ENCODE data around the gene IP6K2. TPM values are rescaled to one million over a fixed set of nuclear protein-coding genes. Genes with fewer than 3 reads are reported as not detected.
"Not testable (repeated sequence)": the region's sequence is repeated elsewhere in the genome, so short reads cannot be mapped to it uniquely, and the experiment has no call there.

The IP6K2 gene
- total RNA-seq, 4 donors from 2014 or later, result 16.9 to 31.8 (median 22.0) TPM

DNA sequence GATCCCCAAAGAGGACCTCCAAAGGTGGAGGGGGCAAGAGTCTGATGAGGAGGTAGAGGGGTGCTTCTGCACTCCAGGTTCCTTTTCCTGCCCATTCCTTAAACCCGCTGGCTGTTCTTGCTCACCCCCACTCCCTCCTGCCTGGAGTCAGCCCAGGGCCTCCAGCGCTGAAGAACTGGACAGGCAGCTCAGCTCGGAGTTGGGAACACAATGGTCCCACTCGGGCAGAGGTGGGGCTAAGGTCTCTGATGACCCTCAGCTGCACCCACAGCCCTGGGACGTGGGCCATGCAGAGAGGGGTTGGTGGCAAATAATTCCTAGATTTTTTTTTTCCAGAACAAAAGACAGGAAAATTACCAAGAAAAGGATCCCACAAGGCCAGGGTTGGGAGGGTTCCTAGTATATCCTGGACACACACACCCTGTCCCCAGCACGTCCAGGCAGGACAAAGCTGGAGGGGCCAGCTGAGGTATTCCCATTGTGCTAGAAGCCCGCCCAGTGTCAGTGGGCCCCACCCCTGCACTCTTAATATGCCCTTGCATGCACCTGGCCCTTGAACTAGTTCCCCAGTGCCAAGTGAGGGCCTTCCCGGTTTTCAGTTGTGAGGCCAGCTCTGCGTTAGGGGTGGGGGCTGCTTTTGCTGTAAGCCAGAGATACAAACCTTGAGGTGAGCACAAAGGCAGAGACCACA lies 22.1 kb upstream of the IP6K2 start:
- DNase-seq (peak; percentile 11 to 24), ATAC-seq (peak; percentile 14 to 32)
- Histone ChIP-seq H3K27ac (peak overlapping the region; percentile 74 to 89 (median 78)), H3K9me3 (no peaks in the 10 kb centered on the region), H3K36me3 (no peaks in the 10 kb centered on the region), H3K4me1 (peaks cover 26 to 45% of the 10 kb centered on the region in 2 donors), H3K27me3 (no peaks in the 10 kb centered on the region), H3K4me3 (peak overlapping the region in 1 of 4 donors; percentile 18)
- intact Hi-C loops (cut with DNase I; ENCODE audit: low total_unique reads), result loop anchor here (5.0 kb wide), 2 partner anchors 178 to 213 kb away; partner anchors contain the start of gene ARIH2
- in situ Hi-C loops (cut with MboI; ENCODE audit: low sequenced_read_pairs in 4 of 4), result no loop called here
- TF ChIP-seq, protein P1, sequence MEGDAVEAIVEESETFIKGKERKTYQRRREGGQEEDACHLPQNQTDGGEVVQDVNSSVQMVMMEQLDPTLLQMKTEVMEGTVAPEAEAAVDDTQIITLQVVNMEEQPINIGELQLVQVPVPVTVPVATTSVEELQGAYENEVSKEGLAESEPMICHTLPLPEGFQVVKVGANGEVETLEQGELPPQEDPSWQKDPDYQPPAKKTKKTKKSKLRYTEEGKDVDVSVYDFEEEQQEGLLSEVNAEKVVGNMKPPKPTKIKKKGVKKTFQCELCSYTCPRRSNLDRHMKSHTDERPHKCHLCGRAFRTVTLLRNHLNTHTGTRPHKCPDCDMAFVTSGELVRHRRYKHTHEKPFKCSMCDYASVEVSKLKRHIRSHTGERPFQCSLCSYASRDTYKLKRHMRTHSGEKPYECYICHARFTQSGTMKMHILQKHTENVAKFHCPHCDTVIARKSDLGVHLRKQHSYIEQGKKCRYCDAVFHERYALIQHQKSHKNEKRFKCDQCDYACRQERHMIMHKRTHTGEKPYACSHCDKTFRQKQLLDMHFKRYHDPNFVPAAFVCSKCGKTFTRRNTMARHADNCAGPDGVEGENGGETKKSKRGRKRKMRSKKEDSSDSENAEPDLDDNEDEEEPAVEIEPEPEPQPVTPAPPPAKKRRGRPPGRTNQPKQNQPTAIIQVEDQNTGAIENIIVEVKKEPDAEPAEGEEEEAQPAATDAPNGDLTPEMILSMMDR (IDR thresholded peaks at IDR 0.05 in 4 of 5, conservative IDR thresholded peaks at IDR 0.05 in 1 of 5), result no peak
- peak in 1 of 2 donors; percentile 42 for TF ChIP-seq POLR2A (IDR thresholded peaks at IDR 0.05)

DNA sequence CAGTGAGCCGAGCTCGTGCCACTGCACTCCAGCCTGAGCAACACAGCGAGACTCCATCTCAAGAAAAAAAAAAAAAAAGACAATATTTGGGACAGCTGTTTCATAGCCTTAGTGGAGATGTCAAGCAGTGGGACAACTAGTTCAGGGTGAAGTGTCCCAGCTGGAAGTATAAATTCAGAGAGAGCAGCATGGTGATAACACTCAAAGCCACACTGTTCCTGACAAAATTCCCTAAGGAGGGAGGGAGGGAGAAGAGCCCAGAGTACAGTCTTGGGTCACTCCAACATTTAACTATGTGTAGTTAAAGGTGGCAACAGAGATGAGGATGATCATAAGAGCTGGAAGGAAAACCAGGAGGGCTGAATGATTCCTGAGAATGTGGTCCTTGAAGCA lies 21.1 kb upstream of the IP6K2 start:
- peak overlapping the region in 1 of 4 donors; percentile 18 for H3K4me3 ChIP-seq
- no peaks in the 10 kb centered on the region for H3K9me3 ChIP-seq
- H3K4me1 ChIP-seq, result peaks cover 26 to 44% of the 10 kb centered on the region in 2 donors
- in situ Hi-C loops (cut with MboI; ENCODE audit: low sequenced_read_pairs in 4 of 4), result no loop called here
- ATAC-seq (no peak), DNase-seq (no peak)
- no peaks in the 10 kb centered on the region for H3K36me3 ChIP-seq
- no peaks in the 10 kb centered on the region for H3K27me3 ChIP-seq
- peak overlapping the region; percentile 62 to 89 (median 72) for H3K27ac ChIP-seq
- TF ChIP-seq, protein P1 (IDR thresholded peaks at IDR 0.05 in 4 of 5, conservative IDR thresholded peaks at IDR 0.05 in 1 of 5), result no peak
- TF ChIP-seq POLR2A (IDR thresholded peaks at IDR 0.05), result no peak
- intact Hi-C loops (cut with DNase I; ENCODE audit: low total_unique reads), result loop anchor here (5.0 kb wide), 2 partner anchors 179 to 214 kb away; partner anchors contain the start of gene ARIH2

DNA sequence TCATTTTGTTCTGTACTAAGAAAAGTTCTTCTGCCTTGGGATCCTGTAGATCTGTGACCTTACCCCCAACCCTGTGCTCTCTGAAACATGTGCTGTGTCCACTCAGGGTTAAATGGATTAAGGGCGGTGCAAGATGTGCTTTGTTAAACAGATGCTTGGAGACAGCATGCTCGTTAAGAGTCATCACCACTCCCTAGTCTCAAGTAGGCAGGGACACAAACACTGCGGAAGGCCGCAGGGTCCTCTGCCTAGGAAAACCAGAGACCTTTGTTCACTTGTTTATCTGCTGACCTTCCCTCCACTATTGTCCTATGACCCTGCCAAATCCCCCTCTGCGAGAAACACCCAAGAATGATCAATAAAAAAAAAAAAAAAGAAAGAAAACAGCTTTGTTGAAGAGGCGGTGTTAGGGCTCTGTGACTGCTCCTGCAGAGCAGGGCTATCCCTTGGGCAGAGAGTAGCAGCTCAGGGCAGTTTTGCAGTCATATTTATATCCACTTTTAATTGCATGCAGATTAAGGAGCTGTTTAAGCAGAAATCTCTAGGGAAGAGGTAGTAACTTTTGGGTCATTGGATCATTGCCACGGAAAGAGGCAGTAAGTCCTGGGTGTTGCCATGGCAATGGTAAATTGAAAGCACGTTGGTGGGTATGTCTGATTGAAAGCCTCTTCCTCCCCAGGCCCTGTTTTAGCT lies 18.2 kb upstream of the IP6K2 start:
- H3K4me3 ChIP-seq; DNase-seq; H3K9me3 ChIP-seq; in situ Hi-C loops (cut with MboI; ENCODE audit: low sequenced_read_pairs in 4 of 4); ATAC-seq; H3K27ac ChIP-seq; H3K27me3 ChIP-seq; H3K36me3 ChIP-seq: not testable (repeated sequence)
- peaks cover 7 to 15% of the 10 kb centered on the region in 2 donors for H3K4me1 ChIP-seq
- intact Hi-C loops (cut with DNase I; ENCODE audit: low total_unique reads), result loop anchor here (5.0 kb wide), 2 partner anchors 182 to 217 kb away; partner anchors contain the start of gene ARIH2

DNA sequence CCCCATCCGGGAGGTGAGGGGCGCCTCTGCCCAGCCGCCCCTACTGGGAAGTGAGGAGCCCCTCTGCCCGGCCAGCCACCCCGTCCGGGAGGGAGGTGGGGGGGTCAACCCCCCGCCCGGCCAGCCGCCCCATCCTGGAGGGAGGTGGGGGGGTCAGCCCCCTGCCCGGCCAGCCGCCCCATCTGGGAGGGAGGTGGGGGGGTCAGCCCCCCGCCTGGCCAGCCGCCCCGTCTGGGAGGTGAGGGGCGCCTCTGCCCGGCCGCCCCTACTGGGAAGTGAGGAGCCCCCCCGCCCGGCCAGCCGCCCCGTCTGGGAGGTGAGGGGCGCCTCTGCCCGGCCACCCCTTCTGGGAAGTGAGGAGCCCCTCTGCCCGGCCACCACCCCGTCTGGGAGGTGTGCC lies 17.5 kb upstream of the IP6K2 start:
- H3K4me1 ChIP-seq; H3K27me3 ChIP-seq; ATAC-seq; intact Hi-C loops (cut with DNase I; ENCODE audit: low total_unique reads); H3K36me3 ChIP-seq; H3K27ac ChIP-seq; in situ Hi-C loops (cut with MboI; ENCODE audit: low sequenced_read_pairs in 4 of 4); H3K4me3 ChIP-seq; DNase-seq; H3K9me3 ChIP-seq: not testable (repeated sequence)

DNA sequence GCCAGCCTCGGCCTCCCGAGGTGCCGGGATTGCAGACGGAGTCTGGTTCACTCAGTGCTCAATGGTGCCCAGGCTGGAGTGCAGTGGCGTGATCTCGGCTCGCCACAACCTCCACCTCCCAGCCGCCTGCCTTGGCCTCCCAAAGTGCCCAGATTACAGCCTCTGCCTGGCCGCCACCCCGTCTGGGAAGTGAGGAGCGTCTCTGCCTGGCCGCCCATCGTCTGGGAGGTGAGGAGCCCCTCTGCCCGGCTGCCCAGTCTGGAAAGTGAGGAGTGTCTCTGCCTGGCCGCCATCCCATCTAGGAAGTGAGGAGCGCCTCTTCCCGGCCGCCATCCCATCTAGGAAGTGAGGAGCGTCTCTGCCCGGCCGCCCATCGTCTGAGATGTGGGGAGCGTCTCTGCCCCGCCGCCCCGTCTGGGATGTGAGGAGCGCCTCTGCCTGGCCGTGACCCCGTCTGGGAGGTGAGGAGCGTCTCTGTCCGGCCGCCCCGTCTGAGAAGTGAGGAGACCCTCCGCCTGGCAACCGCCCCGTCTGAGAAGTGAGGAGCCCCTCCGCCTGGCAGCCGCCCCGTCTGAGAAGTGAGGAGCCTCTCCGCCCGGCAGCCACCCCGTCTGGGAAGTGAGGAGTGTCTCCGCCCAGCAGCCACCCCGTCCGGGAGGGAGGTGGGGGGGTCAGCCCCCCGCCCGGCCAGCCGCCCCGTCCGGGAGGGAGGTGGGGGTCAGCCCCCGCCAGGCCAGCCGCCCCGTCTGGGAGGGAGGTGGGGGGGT lies 16.9 kb upstream of the IP6K2 start:
- H3K36me3 ChIP-seq; intact Hi-C loops (cut with DNase I; ENCODE audit: low total_unique reads); H3K4me1 ChIP-seq; in situ Hi-C loops (cut with MboI; ENCODE audit: low sequenced_read_pairs in 4 of 4); H3K4me3 ChIP-seq; H3K27ac ChIP-seq; H3K27me3 ChIP-seq; H3K9me3 ChIP-seq; ATAC-seq; DNase-seq: not testable (repeated sequence)

DNA sequence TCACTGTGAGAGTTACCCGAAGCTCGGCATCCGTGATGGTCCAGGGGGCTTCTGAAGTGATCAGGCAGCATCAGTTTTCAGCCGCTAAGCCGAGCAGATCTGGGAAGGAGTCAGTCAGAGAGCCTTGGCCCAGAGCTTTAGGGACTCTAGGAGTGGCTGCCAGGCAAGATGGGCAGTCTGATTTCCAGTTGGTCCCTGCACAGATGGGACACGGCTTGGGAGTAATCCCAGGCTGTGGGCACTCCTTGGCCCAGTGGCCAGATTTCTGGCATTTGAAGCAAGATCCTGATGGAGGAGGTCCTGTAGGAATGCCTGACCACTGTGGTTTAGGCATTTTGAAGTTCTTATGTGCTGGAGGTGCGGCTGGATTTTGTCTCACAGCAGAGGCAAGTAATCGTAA lies 10.5 kb upstream of the IP6K2 start:
- H3K27me3 ChIP-seq, result no peaks in the 10 kb centered on the region
- no peak overlapping the region for H3K4me3 ChIP-seq
- no peaks in the 10 kb centered on the region for H3K9me3 ChIP-seq
- H3K36me3 ChIP-seq, result no peaks in the 10 kb centered on the region
- ATAC-seq, result no peak
- in situ Hi-C loops (cut with MboI; ENCODE audit: low sequenced_read_pairs in 4 of 4) (no loop called here), intact Hi-C loops (cut with DNase I; ENCODE audit: low total_unique reads) (no loop called here)
- H3K4me1 ChIP-seq, result no peaks in the 10 kb centered on the region
- no peak for DNase-seq
- no peak overlapping the region for H3K27ac ChIP-seq
- no peak for TF ChIP-seq POLR2A (IDR thresholded peaks at IDR 0.05)
- TF ChIP-seq, protein P1 (IDR thresholded peaks at IDR 0.05 in 4 of 5, conservative IDR thresholded peaks at IDR 0.05 in 1 of 5), result no peak

DNA sequence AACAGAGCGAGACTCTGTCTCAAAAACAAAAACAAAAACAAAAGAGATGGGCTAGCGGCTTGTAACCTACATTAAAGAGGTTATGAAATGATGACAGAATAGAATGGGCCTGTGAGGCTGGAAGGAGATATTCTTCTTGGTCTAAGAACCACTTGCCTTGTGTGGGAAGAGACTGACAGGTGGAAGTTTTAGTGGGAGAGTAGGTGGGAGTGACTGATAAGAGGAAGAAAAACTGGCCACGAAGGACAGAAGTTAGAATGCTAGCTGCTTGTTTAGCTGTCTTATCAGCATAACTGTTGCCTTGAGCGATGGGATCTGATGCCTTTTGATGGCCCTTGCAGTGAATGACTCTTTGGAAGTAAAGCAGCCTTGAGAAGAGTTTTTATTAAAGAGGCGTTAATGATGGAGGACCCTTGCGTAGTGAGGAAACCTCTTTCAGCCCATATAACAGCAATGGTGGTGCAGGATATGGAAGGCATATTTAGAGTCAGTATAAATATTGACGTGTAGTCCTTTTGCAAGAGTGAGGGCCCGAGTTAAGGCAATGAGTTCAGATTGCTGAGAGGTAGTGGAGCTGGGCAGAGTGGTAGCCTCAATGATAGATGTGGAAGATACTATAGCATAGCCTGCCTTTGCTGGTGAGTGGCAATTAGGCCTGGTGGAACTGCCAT lies 8.3 kb upstream of the IP6K2 start:
- in situ Hi-C loops (cut with MboI; ENCODE audit: low sequenced_read_pairs in 4 of 4); H3K9me3 ChIP-seq; ATAC-seq; H3K4me1 ChIP-seq; H3K4me3 ChIP-seq; DNase-seq; H3K27me3 ChIP-seq; H3K27ac ChIP-seq; intact Hi-C loops (cut with DNase I; ENCODE audit: low total_unique reads); H3K36me3 ChIP-seq: not testable (repeated sequence)
